HG03442 (cell line): ENCODE results near the gene OR52B2.
A peak's percentile ranks its signal among the peaks of the same experiment; 100 is the strongest.

ENCODE experiments used
- ATAC-seq: cut with Tn5 transposase; IDR thresholded peaks from one replicate; pipeline ENCODE4 v1.9.1; 2021; ENCODE audit warnings: mild to moderate bottlenecking, moderate library complexity; ENCODE audit not compliant: unreplicated experiment

Gene OR52B2

DNA sequence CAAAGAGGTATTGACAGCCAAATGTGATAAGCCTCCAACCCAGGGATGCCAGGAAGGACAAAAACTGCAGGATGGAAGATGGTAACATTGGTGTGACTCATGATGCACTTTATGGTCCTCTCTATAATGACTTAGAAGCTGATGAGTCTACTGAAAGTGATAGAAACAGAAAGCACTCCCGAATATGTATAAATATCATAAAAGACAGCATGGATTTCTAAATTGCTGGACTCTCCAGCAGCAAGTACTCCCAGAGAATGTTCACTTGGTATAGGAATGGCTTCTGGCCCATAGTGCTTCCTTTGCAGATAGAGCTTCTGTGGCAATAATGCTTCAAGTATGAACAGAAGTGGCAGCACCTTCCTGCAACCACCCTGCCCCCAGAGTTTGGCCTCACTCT, at the start of gene OR52B2:
TSS of gene OR52B2 (minus strand) at position 101 of the 400 bp plus-strand sequence. CDS start at position 101, 0 bp downstream.
- ATAC-seq = no peak

DNA sequence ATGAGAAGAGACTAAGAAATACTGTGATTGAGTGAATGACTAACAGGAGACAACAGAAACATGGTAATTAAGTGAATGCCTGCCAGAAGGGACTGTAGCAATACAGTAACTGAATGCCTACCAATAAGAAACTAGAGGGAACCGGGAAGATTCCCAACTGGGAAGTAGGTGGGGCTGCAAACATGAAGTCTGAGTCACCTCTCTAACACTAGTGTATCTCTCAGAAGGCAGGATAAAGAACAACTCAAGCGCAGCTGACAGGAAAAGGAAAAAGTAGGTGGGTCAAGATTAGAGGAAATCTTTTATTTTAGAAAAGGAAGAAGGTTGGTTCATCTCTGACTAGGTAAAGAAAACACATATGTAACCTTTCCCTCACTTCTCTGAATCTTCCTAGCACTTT, 49.2 kb upstream of the OR52B2 start:
- ATAC-seq = no peak

DNA sequence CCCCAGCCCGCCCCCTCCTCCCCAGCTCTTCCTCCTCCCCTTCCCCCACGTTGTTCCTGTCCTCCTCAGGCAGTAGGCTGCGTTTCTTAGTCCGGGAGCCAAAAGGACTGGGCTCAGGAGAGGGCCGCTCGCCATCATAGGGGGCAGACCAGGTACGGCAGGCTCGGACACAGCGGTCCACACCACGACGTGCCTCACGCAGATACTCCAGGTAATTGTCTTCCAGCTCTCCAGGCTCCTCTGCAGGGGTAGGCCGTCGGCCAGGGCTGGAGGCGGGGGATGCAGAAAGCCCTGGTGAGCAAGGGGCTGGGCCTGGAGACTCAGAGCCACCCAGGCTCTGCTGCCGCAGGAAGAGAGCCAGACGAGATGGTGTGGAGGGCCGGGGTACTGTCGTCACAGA, 47.6 kb upstream of the OR52B2 start:
- ATAC-seq = no peak

DNA sequence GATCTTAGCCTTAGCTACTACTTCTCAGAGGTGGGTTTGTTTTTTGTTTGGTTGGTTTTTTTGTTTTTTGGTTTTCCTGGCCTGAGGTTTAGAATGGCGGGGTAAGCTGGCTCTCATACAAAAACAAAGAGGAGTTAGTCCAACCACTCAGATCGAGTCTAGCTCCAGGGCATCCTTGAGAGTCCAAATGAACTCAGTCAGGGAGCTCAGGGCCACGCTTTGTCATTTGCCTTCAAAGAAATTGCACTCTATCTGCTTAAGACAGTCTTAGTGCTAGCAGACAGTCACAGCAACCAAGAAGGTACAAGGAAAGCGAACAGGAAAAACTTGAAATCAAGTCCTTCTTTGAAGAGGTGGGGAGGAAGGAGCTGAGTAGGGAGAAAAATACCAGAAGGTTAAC, 46.4 kb upstream of the OR52B2 start:
- ATAC-seq = no peak

DNA sequence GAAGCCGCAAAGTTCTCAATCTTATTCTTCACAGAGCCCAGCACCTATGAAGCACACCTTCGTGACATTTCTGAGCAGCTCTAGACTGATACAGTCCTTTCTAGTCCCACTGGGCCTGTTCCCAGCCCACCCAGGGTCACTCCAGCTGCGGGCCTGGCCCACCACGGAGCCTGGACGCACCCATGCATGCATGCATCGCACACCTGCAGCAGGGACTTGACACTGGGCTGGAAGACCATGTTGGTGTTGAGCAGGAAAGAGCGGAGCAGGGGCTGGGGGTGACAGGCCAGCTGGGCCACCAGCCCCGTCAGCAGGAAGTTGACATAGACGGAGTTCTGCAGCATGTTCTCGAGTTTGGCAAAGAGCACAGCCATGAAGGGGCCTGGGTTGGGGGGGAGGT, 44.4 kb upstream of the OR52B2 start:
- no peak for ATAC-seq

DNA sequence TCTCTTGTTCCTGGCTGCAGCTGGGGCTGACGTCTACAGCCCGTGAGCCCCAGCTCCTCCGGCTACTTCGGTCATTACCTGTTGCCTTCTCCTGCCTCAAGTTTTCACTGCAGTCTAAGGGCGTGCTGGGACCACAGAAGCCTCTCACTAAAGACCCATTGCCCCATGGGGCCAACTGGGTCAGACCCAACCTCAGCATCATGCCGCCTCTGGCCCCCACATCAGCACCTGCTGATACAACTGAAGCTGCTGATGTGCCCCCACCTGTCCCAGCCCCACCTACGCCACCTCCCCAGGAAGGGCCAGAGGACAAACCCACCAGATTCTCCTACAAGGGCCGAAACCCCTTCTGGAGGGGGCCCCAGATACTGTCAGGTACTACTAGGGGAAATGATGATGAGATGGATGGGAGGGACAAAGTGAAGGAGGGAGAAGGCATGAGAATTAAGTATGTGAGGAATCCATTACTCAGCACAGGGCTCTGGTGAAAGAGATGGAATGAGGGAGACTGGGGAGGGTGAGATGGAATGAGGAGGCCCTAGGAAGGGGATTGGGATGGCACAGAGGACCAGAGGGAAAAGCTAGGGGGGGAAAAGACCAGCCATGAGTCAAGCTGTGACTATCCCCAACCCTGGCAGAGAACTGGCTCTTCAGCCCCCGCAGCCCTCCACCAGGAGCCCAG, 40.3 kb upstream of the OR52B2 start:
- ATAC-seq = no peak

DNA sequence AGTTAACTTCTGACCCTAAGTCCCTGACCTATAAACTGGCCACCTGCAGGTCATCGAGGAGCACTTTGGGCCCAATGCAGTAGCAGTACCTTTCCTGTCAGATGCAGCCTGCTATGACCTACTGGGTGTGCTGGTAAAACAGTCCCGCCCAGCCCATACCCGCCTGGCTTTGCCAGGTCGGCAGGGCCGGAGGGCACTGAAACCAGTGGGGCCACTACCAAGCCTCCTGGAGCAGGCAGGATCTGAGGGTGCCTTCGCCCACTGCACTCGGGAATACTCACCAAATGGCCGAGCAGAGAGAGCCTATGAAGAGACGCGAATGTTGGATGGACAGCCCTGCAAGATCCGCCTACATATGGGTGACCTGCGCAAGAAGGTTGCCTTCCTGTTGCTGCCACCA, 39.7 kb upstream of the OR52B2 start:
- ATAC-seq = no peak

DNA sequence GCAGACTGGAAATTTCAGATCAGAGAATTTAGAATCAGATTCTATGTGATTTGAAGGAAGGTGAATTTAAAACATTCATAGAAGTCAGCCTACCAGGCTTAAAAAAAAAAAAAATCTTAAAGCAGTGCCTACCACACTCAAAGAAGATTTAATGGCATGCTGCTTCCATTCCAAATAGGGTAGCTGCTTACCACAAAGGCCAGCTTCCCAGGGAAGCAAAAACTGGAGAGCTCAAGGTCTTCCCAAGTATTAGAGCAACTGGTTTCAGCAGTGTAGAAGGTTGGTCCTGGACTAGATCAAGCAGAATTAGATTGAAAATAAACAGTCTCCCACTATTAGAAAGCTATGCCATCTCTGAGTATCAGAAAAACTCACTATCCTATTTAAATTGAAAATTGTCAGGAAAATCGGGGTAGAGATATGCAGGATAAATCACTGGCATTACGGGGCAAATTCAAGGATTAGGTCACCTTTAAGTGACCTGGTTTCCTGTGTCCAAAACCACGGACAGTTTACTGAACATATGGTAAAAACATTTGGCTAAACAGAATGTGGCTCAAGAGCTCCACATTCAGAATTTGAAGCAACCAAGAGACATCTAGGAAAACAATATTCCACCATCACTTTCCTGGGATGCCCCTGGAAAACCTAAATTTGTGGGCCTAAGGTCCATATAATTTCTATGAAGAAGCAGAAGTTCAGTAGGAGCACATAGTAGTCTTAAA, 36.5 kb upstream of the OR52B2 start:
- no peak for ATAC-seq

DNA sequence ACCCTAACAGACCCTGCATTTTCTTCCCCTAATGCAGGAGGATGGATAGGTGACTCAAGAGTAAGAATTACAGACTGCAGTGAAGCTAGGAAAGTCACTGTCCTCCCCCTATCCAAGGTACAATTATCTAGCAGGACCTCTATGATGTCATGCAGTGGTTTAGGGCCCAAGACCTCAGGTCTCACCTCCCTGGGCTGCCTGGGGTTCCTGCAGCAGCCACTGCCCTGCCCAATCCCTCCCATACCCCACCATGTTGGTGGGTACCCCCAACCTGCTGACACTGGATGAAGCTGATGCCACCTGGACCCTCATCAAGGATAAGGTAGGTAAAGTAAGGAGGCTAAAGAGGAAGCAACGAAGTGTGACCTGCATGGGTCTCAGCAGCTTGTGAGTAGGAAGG, 35.2 kb upstream of the OR52B2 start, which contains the start of gene C11orf42:
TSS of gene C11orf42 (plus strand) at position 192 of the 400 bp plus-strand sequence. CDS start at position 251, 59 bp downstream.
- no peak for ATAC-seq

DNA sequence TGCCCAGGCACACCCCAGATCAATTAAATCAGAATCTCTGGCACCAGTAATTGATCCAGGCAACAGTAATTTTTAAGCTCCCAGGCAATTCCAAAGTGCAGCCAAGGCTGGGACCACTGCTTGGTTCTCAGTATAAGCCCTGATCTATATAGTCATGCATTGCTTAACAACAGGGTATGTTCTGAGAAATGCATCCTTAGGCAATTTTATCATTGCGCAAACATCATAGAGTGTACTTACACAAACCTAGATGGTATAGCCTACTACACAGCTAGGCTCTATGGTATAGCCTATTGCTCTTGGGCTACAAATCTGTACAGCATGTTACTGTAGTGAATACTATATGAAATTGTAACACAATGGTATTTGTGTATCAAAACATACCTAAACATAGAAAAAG, 34.6 kb upstream of the OR52B2 start:
- no peak for ATAC-seq

DNA sequence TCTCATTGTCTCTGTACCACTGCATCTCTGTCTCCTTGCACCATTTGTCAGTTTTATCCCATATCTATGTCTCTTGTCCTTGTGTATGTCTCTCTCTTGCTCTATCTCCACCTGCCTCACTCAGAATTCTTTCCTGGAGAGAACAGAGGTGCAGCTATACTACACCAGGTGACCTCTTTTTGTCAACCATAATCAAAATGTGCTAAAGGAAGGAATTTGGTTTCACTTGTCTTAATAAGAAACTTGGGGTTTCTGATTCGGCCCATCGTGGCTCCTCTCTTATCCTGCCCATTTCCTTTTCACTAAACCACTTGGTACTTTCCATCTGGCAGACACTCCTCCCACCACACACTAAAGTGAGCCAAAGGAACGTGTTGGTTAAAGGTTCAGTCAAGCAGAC, 33.2 kb upstream of the OR52B2 start:
- ATAC-seq = peak; percentile 70

DNA sequence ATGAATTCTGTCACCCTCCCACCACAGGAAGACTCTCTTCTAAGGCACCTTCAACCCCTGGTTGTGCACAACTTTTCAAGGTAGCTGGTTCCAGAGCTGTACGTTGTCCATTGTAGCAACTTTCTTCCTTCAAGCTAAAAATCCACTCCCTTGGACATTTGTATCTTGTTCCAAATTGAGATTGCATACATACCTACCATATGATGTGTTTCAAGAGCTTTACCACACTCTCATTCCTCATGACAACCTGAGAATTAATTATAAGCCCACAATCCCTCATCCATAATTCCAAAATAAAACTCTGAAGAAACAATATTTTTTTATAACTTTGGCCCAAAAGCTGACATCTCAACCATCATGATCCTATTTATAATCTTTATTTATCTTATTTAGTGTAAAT, 31.9 kb upstream of the OR52B2 start:
- no peak for ATAC-seq

DNA sequence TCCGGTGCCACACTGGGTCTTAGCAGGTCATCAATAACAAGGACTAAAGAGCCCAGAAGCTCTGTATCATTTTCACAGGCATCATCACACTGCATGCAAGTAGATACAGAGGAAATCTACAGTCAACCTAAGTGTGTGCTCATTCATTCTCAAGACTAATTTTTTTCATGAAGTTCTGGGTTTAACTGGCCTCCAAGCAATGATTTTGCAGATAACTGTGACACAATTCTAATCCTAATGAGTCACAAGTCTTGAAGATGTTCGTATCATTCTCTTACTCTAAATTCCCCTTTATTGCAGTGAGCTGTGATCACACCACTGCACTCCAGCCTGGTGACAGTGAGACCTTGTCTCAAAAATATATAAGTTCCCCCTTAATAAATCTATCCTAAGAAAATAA, 31.4 kb upstream of the OR52B2 start:
- no peak for ATAC-seq

DNA sequence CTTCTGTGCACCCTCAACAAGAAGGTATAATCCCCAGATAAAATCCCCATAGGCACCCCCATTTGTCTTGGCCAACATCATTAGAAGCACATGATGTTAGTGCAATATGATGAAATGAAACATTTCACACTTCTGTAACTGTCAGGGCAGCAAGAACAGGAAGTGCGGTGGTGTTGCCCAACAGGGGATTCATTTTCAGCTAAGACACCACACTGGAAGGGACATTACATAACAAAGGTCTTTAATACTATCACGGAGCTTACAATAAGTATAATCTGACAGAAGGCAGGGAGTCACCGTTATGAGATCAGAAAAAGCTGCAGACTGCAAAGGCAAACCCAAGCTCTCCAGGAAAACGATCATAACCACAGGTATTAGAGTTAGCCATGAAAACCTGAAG, 30.8 kb upstream of the OR52B2 start:
- ATAC-seq = no peak

DNA sequence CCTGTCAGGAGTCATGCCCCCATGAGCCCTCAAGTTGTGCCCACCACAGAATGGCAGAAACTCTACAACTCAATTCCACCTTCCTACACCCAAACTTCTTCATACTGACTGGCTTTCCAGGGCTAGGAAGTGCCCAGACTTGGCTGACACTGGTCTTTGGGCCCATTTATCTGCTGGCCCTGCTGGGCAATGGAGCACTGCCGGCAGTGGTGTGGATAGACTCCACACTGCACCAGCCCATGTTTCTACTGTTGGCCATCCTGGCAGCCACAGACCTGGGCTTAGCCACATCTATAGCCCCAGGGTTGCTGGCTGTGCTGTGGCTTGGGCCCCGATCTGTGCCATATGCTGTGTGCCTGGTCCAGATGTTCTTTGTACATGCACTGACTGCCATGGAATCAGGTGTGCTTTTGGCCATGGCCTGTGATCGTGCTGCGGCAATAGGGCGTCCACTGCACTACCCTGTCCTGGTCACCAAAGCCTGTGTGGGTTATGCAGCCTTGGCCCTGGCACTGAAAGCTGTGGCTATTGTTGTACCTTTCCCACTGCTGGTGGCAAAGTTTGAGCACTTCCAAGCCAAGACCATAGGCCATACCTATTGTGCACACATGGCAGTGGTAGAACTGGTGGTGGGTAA, 29.2 kb upstream of the OR52B2 start, which contains the start of gene OR52W1:
TSS of gene OR52W1 (plus strand) at position 51 of the 637 bp plus-strand sequence. CDS start at position 51, 0 bp downstream.
- ATAC-seq = no peak

DNA sequence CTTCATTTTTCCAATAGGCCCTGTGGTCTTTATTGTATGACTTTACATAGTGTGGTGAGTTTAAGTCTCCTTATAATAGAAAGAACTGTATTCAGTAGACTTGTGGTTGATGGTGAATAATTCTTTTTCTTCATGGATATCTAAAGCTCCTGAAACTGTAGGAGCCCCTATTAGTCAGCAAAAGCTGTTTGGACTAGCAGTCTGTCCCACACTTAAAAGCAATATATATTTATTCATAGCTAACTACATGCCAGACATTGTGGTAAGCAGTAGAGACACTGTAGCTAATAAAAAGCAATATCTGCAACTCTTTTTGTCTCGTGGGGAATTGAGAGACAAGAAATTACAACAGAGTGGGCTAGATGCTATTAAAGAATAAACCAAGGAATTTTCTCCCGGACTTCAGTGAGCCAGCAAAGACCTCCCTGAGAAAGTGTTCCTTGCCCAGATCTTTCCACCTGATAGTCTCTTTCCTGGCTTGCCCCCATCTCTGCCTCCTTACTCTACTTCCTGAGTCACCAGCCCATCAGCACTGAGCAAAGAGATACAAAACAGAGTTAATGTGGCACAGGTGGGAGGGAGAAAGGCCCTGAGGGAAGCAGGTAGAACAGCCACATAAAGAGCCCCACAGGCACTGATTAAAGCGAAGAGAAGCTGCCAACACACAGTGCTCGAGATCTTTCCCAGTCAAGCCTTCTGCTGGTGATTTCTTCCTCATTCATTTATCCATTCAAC, 27.5 kb upstream of the OR52B2 start:
- ATAC-seq = no peak

DNA sequence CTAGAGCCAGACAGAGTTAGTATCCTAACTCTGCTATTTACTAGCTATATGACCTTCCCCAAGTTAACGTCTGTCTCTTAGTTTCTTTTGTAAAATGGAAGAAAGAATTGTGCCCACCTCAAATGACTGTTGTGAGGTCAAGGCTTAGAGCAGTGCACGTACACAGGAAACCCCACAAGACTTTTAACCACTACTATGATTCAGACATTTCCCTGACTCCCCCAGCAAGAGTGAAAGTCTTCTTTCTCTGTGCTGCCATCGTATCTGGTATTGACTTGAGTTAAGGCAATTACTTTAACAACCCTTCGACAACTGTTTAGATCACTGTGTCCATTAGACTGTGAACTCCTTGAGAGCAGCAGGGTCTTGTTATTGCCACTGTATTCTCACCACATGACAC, 26.3 kb upstream of the OR52B2 start:
- peak; percentile 45 for ATAC-seq

DNA sequence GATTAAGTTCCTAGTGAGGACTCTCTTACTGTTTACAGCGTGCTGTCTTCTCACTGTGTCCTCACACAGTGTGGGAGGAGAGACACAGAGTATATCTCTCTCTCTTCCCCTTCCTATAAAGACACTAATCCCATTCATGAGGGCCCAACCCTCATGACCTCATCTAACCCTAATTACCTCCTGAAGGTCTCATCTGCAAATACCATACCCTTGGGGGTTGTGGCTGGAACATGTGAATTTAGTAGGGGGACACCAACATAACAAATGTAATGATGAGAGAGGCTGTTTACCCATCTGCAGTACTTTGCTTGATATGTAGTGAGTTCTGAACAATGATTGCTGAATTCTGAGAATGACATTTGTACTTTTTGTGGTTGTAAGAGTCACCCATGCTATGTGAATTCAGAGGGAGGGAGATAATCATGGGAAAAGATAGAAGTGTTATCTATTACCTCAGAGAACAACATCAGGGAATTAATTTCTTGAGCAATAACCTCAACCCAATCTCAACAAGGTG, 24.0 kb upstream of the OR52B2 start:
- ATAC-seq = no peak

DNA sequence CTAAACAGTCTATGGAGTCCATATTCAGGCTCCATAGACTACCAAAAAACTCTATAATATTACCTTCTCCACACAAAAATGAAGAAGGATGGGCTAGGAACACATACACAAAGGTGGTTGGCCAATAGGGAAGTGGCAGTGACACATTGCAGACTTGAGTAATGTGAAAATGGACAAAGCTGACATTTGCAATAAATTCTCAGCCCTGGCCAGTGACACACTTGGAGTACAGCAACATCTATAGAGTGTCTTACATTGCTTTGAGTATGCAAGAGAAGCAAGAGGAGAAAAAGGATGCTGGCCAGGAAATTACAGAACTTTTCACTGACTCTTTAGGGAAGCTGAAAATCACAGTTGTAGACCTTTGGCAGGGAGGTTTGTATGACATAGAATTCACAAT, 21.6 kb upstream of the OR52B2 start:
- no peak for ATAC-seq

DNA sequence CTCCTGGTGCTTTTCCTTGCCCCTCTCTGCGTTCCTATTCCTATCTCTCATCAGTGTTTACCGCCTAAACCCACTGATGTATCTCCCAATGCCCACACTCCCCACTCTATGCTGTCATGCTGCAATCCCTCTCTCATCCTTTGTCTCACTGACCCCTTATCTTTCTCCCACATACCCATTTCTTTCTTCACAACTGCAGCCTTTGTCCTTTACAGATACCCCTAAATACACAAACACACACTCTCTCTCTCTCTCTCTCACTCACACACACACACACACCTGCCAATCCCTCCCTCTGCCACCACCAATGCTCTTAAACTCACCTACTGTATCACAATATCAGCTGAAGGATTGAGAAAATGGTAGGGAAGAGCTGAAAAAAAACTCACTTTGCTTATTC, 5.3 kb upstream of the OR52B2 start:
- no peak for ATAC-seq
